GM12865 (cell line): ENCODE data around the gene MLLT3.

Experiments used
- DNase-seq: peaks from one replicate; pipeline ENCODE4 v3.0.0; 2010; ENCODE audit warnings: low read depth
- H3K4me3 ChIP-seq: 2 replicates; pipeline ENCODE4 v1.5.1; 2011; ENCODE audit warnings: mild to moderate bottlenecking, low read depth, low read length, control low read depth
- CTCF ChIP-seq: IDR thresholded peaks from 2 replicates; pipeline ENCODE4 v1.5.1; 2011; ENCODE audit warnings: low read length, control low read depth, low read depth, inconsistent platforms; ENCODE audit not compliant: insufficient read depth; ENCODE audit errors: missing control alignments

The MLLT3 gene

GRCh38 chr9:20473515-20474013, 148.7 kb downstream of the MLLT3 start:
- no peak overlapping the region for H3K4me3 ChIP-seq
- no peak for DNase-seq

GRCh38 chr9:20472342-20473045, 149.8 kb downstream of the MLLT3 start:
- H3K4me3 ChIP-seq, result no peak overlapping the region
- no peak for TF ChIP-seq CTCF
- no peak for DNase-seq

More at GRCh38 chr9:20473515-20474013, 148.7 kb downstream of the MLLT3 start:
- no peak for TF ChIP-seq CTCF

- H3K4me3 ChIP-seq, result no peak overlapping the region
- no peak for DNase-seq
- no peak for TF ChIP-seq CTCF
Observed at GRCh38 chr9:20466328-20467008, 155.8 kb downstream of the MLLT3 start.

GRCh38 chr9:20464242-20464641, 158.1 kb downstream of the MLLT3 start:
- no peak overlapping the region for H3K4me3 ChIP-seq
- no peak for TF ChIP-seq CTCF
- no peak for DNase-seq

- no peak overlapping the region for H3K4me3 ChIP-seq
- no peak for TF ChIP-seq CTCF
- no peak for DNase-seq
Observed at GRCh38 chr9:20463823-20464222, 158.5 kb downstream of the MLLT3 start.

GRCh38 chr9:20462410-20462809, 159.9 kb downstream of the MLLT3 start:
- no peak overlapping the region for H3K4me3 ChIP-seq
- no peak for DNase-seq
- no peak for TF ChIP-seq CTCF
